K562 (cell line): ENCODE data around the gene WASF2. TPM values are rescaled to one million over a fixed set of nuclear protein-coding genes. Genes with fewer than 3 reads are reported as not detected.
A peak's percentile ranks its signal among the peaks of the same experiment; 100 is the strongest.

Experiments
- ATAC-seq: fragments of 200-7000 bp; cut with Tn5 transposase; 3 replicates; pipeline ENCODE4 v1.9.1; 2020; ENCODE audit warnings: moderate library complexity
- BruUV-seq: library from RNA; stranded (reverse); fragments of 400-500 nt; replicated peaks from 2 replicates; lab custom pipeline; 2021; lab: Mats Ljungman, UMichigan
- CTCF ChIA-PET: fragments of 300-600 bp; formaldehyde crosslinking; extraction: SDS; loops from one replicate; lab custom pipeline; 2021; ENCODE audit warnings: low intra/inter-chr PET ratio; lab: Yijun Ruan, JAX
- POLR2A ChIA-PET: fragments of 300-600, 350-650 bp; sonication (Branson Sonifier 250); formaldehyde crosslinking; extraction: SDS; loops from one replicate; lab custom pipeline; 2021; ENCODE audit warnings: antibody characterized with exemption, inconsistent platforms; lab: Yijun Ruan, JAX
- DNase-seq, 4 experiments: peaks; one replicate each; pipeline versions ENCODE4 v3.0.0 to v3.0.0-alpha.2; 2011 to 2018; ENCODE audit warnings: low spot score in 3 of 4, mixed read lengths in 3 of 4; ENCODE audit errors: extremely low read depth in 1 of 4
- FAIRE-seq: peaks from 2 replicates; lab custom pipeline; 2011; peaks lifted over from hg19 to GRCh38; lab: Jason Lieb, UNC
- H2AFZ ChIP-seq: 2 replicates; pipeline ENCODE4 v1.6.0; 2011; ENCODE audit warnings: low read depth, low read length, control low read depth, inconsistent platforms
- H3K27ac ChIP-seq: fragments of 200-600 bp; 3 replicates; pipeline ENCODE4 v1.8.0; 2011; ENCODE audit warnings: low read depth, mild to moderate bottlenecking, control low read depth, inconsistent platforms, low read length, moderate library complexity, mixed read lengths; ENCODE audit errors: extremely low read depth
- H3K27me3 ChIP-seq, 2 experiments: fragments of 300-600 bp in 1 of 2; 2 replicates in 1 of 2; 3 replicates in 1 of 2; pipeline versions ENCODE4 v1.6.0 to v1.8.0; 2011; ENCODE audit warnings: inconsistent platforms in 2 of 2, low read length in 2 of 2, mild to moderate bottlenecking in 1 of 2, mixed read lengths in 1 of 2, moderate library complexity in 1 of 2; ENCODE audit not compliant: control insufficient read depth in 2 of 2, insufficient read depth in 2 of 2
- H3K36me3 ChIP-seq: fragments of 300-600 bp; 3 replicates; pipeline ENCODE4 v1.8.0; 2011; ENCODE audit warnings: mild to moderate bottlenecking, low read length, inconsistent platforms; ENCODE audit not compliant: control insufficient read depth, insufficient read depth
- H3K4me1 ChIP-seq, 2 experiments: fragments of 200-600 bp in 1 of 2; replicated peaks in 1 of 2; 2 replicates in 1 of 2; 3 replicates in 1 of 2; pipeline versions ENCODE4 v1.5.1 to v1.8.0; 2011; ENCODE audit warnings: inconsistent platforms in 2 of 2, low read length in 2 of 2, mild to moderate bottlenecking in 1 of 2, mixed read lengths in 1 of 2, moderate library complexity in 1 of 2; ENCODE audit not compliant: control insufficient read depth in 2 of 2, insufficient read depth in 2 of 2
- H3K4me2 ChIP-seq: 2 replicates; pipeline ENCODE4 v1.6.1; 2011; ENCODE audit warnings: low read length, control low read depth, inconsistent platforms, mixed read lengths; ENCODE audit not compliant: insufficient read depth
- H3K4me3 ChIP-seq: fragments of 200-600 bp; sonication (generic), shearing (Covaris generic); 2 replicates; pipeline ENCODE4 v1.5.1; 2016; ENCODE audit warnings: control low read depth, inconsistent platforms
- H3K79me2 ChIP-seq: fragments of 200-600 bp; 3 replicates; pipeline ENCODE4 v1.8.0; 2011; ENCODE audit warnings: low read length, inconsistent platforms; ENCODE audit not compliant: control insufficient read depth, insufficient read depth
- H3K9ac ChIP-seq, 2 experiments: 2 replicates each; pipeline versions ENCODE4 v1.6.0 to v1.6.1; 2011; ENCODE audit warnings: low read depth in 2 of 2, low read length in 2 of 2, control low read depth in 1 of 2, inconsistent platforms in 1 of 2, mild to moderate bottlenecking in 1 of 2, mixed read lengths in 1 of 2; ENCODE audit not compliant: insufficient read depth in 1 of 2
- H3K9me1 ChIP-seq: one replicate; pipeline ENCODE4 v1.6.0; 2011; ENCODE audit warnings: inconsistent platforms, mild to moderate bottlenecking, low read length, moderate library complexity; ENCODE audit not compliant: control insufficient read depth, insufficient read depth
- H3K9me3 ChIP-seq: replicated peaks from 2 replicates; pipeline ENCODE4 v1.5.1; 2011; ENCODE audit warnings: low read depth, low read length, inconsistent platforms; ENCODE audit not compliant: control insufficient read depth, insufficient read depth
- H4K20me1 ChIP-seq: replicated peaks from 2 replicates; pipeline ENCODE4 v1.6.1; 2011; ENCODE audit warnings: low read length, inconsistent platforms, mixed read lengths; ENCODE audit not compliant: control insufficient read depth, insufficient read depth
- ETS2 ChIP-seq: IDR thresholded peaks from 2 replicates; pipeline ENCODE4 v1.6.1; 2016; ENCODE audit warnings: borderline replicate concordance, missing genetic modification characterization, mild to moderate bottlenecking, moderate library complexity, missing compliant biosample characterization; ENCODE audit not compliant: poor library complexity, severe bottlenecking
- FOXM1 ChIP-seq, 2 experiments: fragments of 450-650 bp in 1 of 2; sonication (generic) in 1 of 2; formaldehyde crosslinking in 1 of 2; IDR thresholded peaks; 2 replicates each; pipeline versions ENCODE4 v1.6.1 to v1.9.0; 2017 to 2022; ENCODE audit warnings: low read depth in 2 of 2, mild to moderate bottlenecking in 2 of 2, missing genetic modification reagents in 1 of 2, moderate library complexity in 1 of 2
- HDAC1 ChIP-seq, 2 experiments: fragments of 450-650 bp; IDR thresholded peaks; 2 replicates each; pipeline ENCODE4 v1.6.1; 2016 to 2017; ENCODE audit warnings: inconsistent platforms in 1 of 2, mild to moderate bottlenecking in 1 of 2, moderate library complexity in 1 of 2
- KDM4B ChIP-seq, 2 experiments: fragments of 450-650 bp in 1 of 2; sonication (generic) in 1 of 2; IDR thresholded peaks; 2 replicates each; pipeline ENCODE4 v1.6.1; 2016 to 2017; ENCODE audit warnings: borderline replicate concordance in 2 of 2, antibody characterized with exemption in 1 of 2, low read depth in 1 of 2, mild to moderate bottlenecking in 1 of 2
- NCOA6 ChIP-seq: fragments of 450-650 bp; IDR thresholded peaks from 2 replicates; pipeline ENCODE4 v1.6.1; 2017; ENCODE audit warnings: mild to moderate bottlenecking
- NR3C1 ChIP-seq: sonication (generic); formaldehyde crosslinking; IDR thresholded peaks from 2 replicates; pipeline ENCODE4 v1.8.1; 2022; ENCODE audit warnings: missing genetic modification reagents
- POLR2A ChIP-seq: fragments of 450-650 bp; conservative IDR thresholded peaks from 2 replicates; pipeline ENCODE4 v1.6.1; 2016
- STAT5A ChIP-seq: IDR thresholded peaks from 2 replicates; pipeline ENCODE4 v1.6.1; 2012; ENCODE audit warnings: low read length, inconsistent platforms, borderline replicate concordance
- TCF3 ChIP-seq: sonication (generic); formaldehyde crosslinking; IDR thresholded peaks from 2 replicates; pipeline ENCODE4 v1.4.0; 2020; ENCODE audit warnings: mild to moderate bottlenecking, missing genetic modification reagents
- THRA ChIP-seq: fragments of 450-650 bp; IDR thresholded peaks from 2 replicates; pipeline ENCODE4 v1.6.1; 2017; ENCODE audit warnings: mild to moderate bottlenecking, moderate library complexity
- ZNF398 ChIP-seq: fragments of 250-450 bp; sonication (Bioruptor Pico); IDR thresholded peaks from 2 replicates; pipeline ENCODE4 v1.8.0; 2021; ENCODE audit warnings: moderate library complexity, mild to moderate bottlenecking, inconsistent platforms
- WGBS: fragments of 100-300 bp; shearing (Covaris generic); methylation state at CpG from one replicate; pipeline ENCODE4 v1.1.6; 2016; ENCODE audit warnings: low coverage, mixed read lengths; ENCODE audit not compliant: insufficient coverage; ENCODE audit errors: missing lambda C conversion rate; 5-methylcytosine and 5-hydroxymethylcytosine counted together
- in situ Hi-C: fragments of 300-500 bp; cut with MboI; formaldehyde crosslinking; loops from 4 replicates; pipeline ENCODE4 v1.15.0; 2018; ENCODE audit warnings: inconsistent platforms, mixed read lengths
- intact Hi-C: fragments of 100-400 bp; cut with micrococcal nuclease; formaldehyde crosslinking; loops from 2 replicates; pipeline ENCODE4 v1.14.2; 2022
- polyA plus RNA-seq, 8 experiments: library from polyadenylated mRNA; depleted of rRNA in 4 of 8; stranded (reverse) in 5 of 8; unstranded in 3 of 8; fragments of >200 nt; fragmentation: Nextera tagmentation in 2 of 8; fragmentation: Illumina TruSeq in 1 of 8; extraction: Ambion mirVana in 2 of 8; extraction: Trizol in 1 of 8; gene quantifications; 2 replicates each; pipeline versions ENCODE4 v1.2.1 to v1.2.3, GENCODE V29; 2011 to 2014; ENCODE audit warnings: inconsistent platforms in 1 of 8, missing spikeins in 1 of 8
- total RNA-seq, 7 experiments: library from RNA; depleted of rRNA in 6 of 7; stranded (reverse); fragments of >200 nt in 6 of 7; fragmentation: Illumina TruSeq in 2 of 7; extraction: Trizol in 2 of 7; gene quantifications; 2 replicates each; pipeline versions ENCODE4 v1.2.1 to v1.2.3, GENCODE V29; 2011 to 2021; ENCODE audit warnings: low replicate concordance in 1 of 7
- TF ChIP-seq, protein P1 (sequence below): conservative IDR thresholded peaks from 2 replicates; pipeline ENCODE4 v1.6.1; 2011; ENCODE audit warnings: low read depth, mild to moderate bottlenecking, low read length; ENCODE audit not compliant: control insufficient read depth

The WASF2 gene
- total and polyA plus RNA-seq, 9 of the 15 experiments (the other 6 are each of a cell fraction or from before 2014, with no cell fraction given): 8.2 to 163 (median 31.2) TPM

- no peak for TF ChIP-seq NR3C1
- TF ChIP-seq, protein P1, sequence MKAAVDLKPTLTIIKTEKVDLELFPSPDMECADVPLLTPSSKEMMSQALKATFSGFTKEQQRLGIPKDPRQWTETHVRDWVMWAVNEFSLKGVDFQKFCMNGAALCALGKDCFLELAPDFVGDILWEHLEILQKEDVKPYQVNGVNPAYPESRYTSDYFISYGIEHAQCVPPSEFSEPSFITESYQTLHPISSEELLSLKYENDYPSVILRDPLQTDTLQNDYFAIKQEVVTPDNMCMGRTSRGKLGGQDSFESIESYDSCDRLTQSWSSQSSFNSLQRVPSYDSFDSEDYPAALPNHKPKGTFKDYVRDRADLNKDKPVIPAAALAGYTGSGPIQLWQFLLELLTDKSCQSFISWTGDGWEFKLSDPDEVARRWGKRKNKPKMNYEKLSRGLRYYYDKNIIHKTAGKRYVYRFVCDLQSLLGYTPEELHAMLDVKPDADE: peak; percentile 74; the same call in 1 of the 2 replicates
- TF ChIP-seq ETS2 (tag): no peak
- TF ChIP-seq STAT5A: no peak
- peak in 1 of 2 experiments; percentile 85; a peak in 2 of 4 replicates for TF ChIP-seq HDAC1 (IDR thresholded peaks at IDR 0.05)
- TF ChIP-seq NCOA6: no peak
Observed at GRCh38 chr1:27489973-27490741, at the start of gene WASF2 (continued).

DNA sequence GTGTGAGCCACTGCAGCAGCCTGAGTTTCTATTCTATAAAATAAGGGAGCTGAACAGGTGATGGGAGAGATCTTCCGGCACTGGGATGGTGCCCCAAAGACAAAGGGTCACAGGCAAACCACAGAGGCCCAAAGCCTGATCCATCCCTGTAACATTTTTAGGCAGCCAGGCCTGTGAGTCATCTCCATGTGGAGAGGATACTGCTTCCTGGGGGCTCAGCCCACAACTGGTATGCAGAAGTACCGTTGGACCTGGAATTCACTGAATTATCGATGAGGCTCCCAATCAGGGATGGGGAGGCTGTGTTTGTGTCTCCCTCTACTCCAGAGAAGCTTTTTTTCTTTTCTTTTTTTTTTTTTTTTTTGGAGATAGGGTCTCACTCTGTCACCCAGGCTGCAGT, 48.8 kb upstream of the WASF2 start:
- in situ Hi-C loops (no loop called here), intact Hi-C loops (no loop called here)
- peaks cover 3% of the 10 kb centered on the region for H3K9me1 ChIP-seq
- H3K27me3 ChIP-seq: no peaks in the 10 kb centered on the region
- ChIA-PET CTCF (no interaction called here), POLR2A (interaction anchor here (0.6 to 0.9 kb wide), 2 partner anchors 20 to 483 kb away, joined by 3 to 5 read pairs; no protein-coding TSS in a partner anchor)
- H3K27ac ChIP-seq: no peak overlapping the region; the same call in 2 of the 3 replicates
- H3K36me3 ChIP-seq: peaks cover 50% of the 10 kb centered on the region; the same call in 2 of the 3 replicates
- H3K4me2 ChIP-seq: no peak overlapping the region; the same call in 1 of the 2 replicates
- FAIRE-seq: peak; percentile 86
- no TSS peak for BruUV-seq
- H3K4me3 ChIP-seq: no peak overlapping the region
- peak in 2 of 4 experiments; percentile 61 to 71 for DNase-seq
- H3K9me3 ChIP-seq: no peaks in the 10 kb centered on the region
- no peak overlapping the region for H3K9ac ChIP-seq
- peaks cover 54 to 69% of the 10 kb centered on the region in 2 experiments for H3K4me1 ChIP-seq
- peaks cover 30% of the 10 kb centered on the region for H3K79me2 ChIP-seq
- no peak overlapping the region for H2AFZ ChIP-seq
- no peaks in the 10 kb centered on the region for H4K20me1 ChIP-seq
- ATAC-seq: no peak
- WGBS: 14% methylated on average over 3 of the region's 3 CpGs
- no peak for TF ChIP-seq ZNF398 (CRISPR knock-in tag)
- TF ChIP-seq FOXM1 (IDR thresholded peaks at IDR 0.05; ENCODE audit: low read depth): no peak
- TF ChIP-seq FOXM1 (CRISPR knock-in tag; IDR thresholded peaks at IDR 0.05; ENCODE audit: low read depth): no peak
- TF ChIP-seq POLR2A: no peak
- peak; percentile 41 for TF ChIP-seq TCF3 (CRISPR knock-in tag)
- TF ChIP-seq KDM4B (IDR thresholded peaks at IDR 0.05; ENCODE audit: borderline replicate concordance in 2 of 2, low read depth in 1 of 2): no peak
- TF ChIP-seq THRA: no peak
